Vagina (tissue), 2 donors: Measurements from ENCODE around the gene BRMS1L. TPM values are rescaled to one million over a fixed set of nuclear protein-coding genes. Genes with fewer than 3 reads are reported as not detected.

ENCODE experiments used
- DNase-seq, 2 donors: peaks; one replicate each; pipeline ENCODE4 v3.0.0-alpha.2; 2017; ENCODE audit errors: extremely low spot score in 2 of 2
- H3K27ac ChIP-seq: fragments of 200-600 bp; sonication (generic); one replicate; pipeline ENCODE4 v1.5.1; 2019
- H3K27me3 ChIP-seq: fragments of 200-600 bp; sonication (generic); one replicate; pipeline ENCODE4 v1.5.1; 2019
- H3K36me3 ChIP-seq, 2 donors: fragments of 200-600 bp; sonication (generic); one replicate each; pipeline ENCODE4 v1.5.1; 2017 to 2019
- H3K4me1 ChIP-seq: fragments of 200-600 bp; sonication (generic); one replicate; pipeline ENCODE4 v1.5.1; 2019
- H3K4me3 ChIP-seq, 2 donors: fragments of 200-600 bp; sonication (generic); 1 replicate in 1 of 2; 2 replicates in 1 of 2; pipeline ENCODE4 v1.5.1; 2016 to 2019
- H3K9me3 ChIP-seq: fragments of 200-600 bp; sonication (generic); one replicate; pipeline ENCODE4 v1.5.1; 2019
- POLR2A ChIP-seq, 2 donors: fragments of 450-650 bp; IDR thresholded peaks; one replicate each; pipeline ENCODE4 v1.6.1; 2017; ENCODE audit warnings: antibody characterized with exemption in 2 of 2, mild to moderate bottlenecking in 2 of 2, moderate library complexity in 2 of 2
- POLR2AphosphoS5 ChIP-seq, 2 donors: sonication (generic); formaldehyde crosslinking; IDR thresholded peaks; one replicate each; pipeline ENCODE4 v1.9.0; 2017; ENCODE audit warnings: antibody characterized with exemption in 2 of 2, mild to moderate bottlenecking in 2 of 2, low read depth in 1 of 2; ENCODE audit not compliant: insufficient read depth in 1 of 2
- intact Hi-C: fragments of 100-400 bp; cut with DNase I; formaldehyde crosslinking; loops from one replicate; pipeline ENCODE4 v1.15.1; 2023
- total RNA-seq: library from RNA; depleted of rRNA; stranded (reverse); fragments of >200 nt; gene quantifications from one replicate; pipeline ENCODE4 v1.2.3, GENCODE V29; 2016
- TF ChIP-seq, protein P1 (sequence below), 3 experiments: fragments of 450-650 bp in 2 of 3; fragments of 200-600 bp in 1 of 3; sonication (generic) in 1 of 3; IDR thresholded peaks; one replicate each; pipeline ENCODE4 v1.5.1; 2017 to 2019; ENCODE audit warnings: antibody characterized with exemption in 3 of 3, mild to moderate bottlenecking in 2 of 3, moderate library complexity in 2 of 3

The BRMS1L gene
- total RNA-seq, 1 donor from 2014 or later = 9.6 TPM

DNA sequence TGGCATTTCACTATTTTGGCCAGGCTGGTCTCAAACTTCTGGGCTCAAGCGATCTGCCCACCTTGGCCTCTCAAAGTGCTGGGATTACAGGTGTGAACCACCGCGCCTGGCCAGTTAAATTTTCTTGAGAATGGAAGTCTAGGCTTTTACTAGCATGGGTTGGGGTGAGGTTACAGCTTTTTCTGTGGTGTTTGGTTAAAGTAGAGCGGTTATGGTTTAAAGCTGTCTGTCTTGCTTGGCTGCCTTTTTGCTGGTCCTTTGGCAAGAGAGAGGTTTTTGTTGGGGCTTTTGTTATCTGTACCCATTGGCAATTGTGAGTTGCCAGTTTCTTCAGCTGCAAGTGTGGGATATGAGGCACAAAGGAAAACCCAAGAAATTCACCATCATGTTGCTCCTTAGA lies 84.1 kb downstream of the BRMS1L start:
- H3K27ac ChIP-seq = no peak overlapping the region
- H3K4me1 ChIP-seq = no peaks in the 10 kb centered on the region
- no peaks in the 10 kb centered on the region for H3K27me3 ChIP-seq
- H3K36me3 ChIP-seq = no peaks in the 10 kb centered on the region
- H3K9me3 ChIP-seq = no peaks in the 10 kb centered on the region
- no peak overlapping the region for H3K4me3 ChIP-seq
- no peak for TF ChIP-seq POLR2AphosphoS5 (IDR thresholded peaks at IDR 0.05; ENCODE audit: insufficient read depth in 1 of 2, low read depth in 1 of 2)
- intact Hi-C loops = no loop called here
- no peak for DNase-seq

DNA sequence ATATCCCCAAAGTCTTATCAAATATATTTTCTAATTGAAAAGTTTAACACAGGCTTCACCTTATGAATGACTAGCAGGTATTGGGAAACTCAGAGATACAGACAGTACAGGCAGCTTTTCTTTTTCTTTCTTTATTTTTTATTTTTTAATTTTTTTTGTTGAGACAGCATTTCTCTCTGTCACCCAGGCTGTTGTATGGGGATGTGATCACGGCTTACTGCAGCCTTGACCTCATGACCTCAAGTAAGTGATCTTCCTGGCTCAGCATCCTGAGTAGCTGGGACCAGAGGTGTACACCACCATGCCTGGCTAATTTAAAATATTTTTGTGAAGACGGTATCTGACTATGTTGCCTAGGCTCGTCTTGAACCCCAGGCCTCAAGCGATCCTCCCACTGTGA lies 85.0 kb downstream of the BRMS1L start:
- DNase-seq = no peak
- intact Hi-C loops = no loop called here
- TF ChIP-seq POLR2AphosphoS5 (IDR thresholded peaks at IDR 0.05; ENCODE audit: insufficient read depth in 1 of 2, low read depth in 1 of 2) (no peak), POLR2A (IDR thresholded peaks at IDR 0.05) (no peak)
- TF ChIP-seq, protein P1, sequence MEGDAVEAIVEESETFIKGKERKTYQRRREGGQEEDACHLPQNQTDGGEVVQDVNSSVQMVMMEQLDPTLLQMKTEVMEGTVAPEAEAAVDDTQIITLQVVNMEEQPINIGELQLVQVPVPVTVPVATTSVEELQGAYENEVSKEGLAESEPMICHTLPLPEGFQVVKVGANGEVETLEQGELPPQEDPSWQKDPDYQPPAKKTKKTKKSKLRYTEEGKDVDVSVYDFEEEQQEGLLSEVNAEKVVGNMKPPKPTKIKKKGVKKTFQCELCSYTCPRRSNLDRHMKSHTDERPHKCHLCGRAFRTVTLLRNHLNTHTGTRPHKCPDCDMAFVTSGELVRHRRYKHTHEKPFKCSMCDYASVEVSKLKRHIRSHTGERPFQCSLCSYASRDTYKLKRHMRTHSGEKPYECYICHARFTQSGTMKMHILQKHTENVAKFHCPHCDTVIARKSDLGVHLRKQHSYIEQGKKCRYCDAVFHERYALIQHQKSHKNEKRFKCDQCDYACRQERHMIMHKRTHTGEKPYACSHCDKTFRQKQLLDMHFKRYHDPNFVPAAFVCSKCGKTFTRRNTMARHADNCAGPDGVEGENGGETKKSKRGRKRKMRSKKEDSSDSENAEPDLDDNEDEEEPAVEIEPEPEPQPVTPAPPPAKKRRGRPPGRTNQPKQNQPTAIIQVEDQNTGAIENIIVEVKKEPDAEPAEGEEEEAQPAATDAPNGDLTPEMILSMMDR (IDR thresholded peaks at IDR 0.05) = no peak

DNA sequence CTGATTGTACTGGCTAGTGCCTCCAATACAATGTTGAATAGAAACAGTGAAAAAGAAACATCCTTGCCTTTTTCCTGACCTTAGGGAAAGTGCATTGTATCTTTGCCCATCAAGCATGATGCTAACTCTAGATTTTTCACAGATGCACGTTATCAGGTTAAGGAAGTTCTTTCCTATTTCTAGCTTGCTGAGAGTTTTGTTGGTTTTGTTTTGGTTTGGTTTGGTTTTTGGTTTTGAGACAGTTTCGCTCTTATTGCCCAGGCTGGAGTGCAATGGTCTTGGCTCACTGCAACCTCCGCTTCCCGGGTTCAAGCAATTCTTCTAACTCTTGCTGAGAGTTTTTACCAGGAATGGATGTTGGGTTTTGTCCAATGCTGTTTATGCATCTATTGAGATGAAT lies 89.0 kb downstream of the BRMS1L start:
- intact Hi-C loops = no loop called here
- no peak overlapping the region for H3K27ac ChIP-seq
- TF ChIP-seq, protein P1 (IDR thresholded peaks at IDR 0.05) = no peak
- TF ChIP-seq POLR2AphosphoS5 (IDR thresholded peaks at IDR 0.05; ENCODE audit: insufficient read depth in 1 of 2, low read depth in 1 of 2) (no peak), POLR2A (IDR thresholded peaks at IDR 0.05) (no peak)
- no peaks in the 10 kb centered on the region for H3K4me1 ChIP-seq
- H3K36me3 ChIP-seq = no peaks in the 10 kb centered on the region
- no peak overlapping the region for H3K4me3 ChIP-seq
- no peaks in the 10 kb centered on the region for H3K27me3 ChIP-seq
- no peaks in the 10 kb centered on the region for H3K9me3 ChIP-seq
- DNase-seq = no peak

More for the DNA sequence above, 85.0 kb downstream of the BRMS1L start:
- Histone ChIP-seq H3K36me3 (no peaks in the 10 kb centered on the region), H3K27me3 (no peaks in the 10 kb centered on the region), H3K27ac (no peak overlapping the region), H3K4me3 (no peak overlapping the region), H3K9me3 (no peaks in the 10 kb centered on the region), H3K4me1 (no peaks in the 10 kb centered on the region)

DNA sequence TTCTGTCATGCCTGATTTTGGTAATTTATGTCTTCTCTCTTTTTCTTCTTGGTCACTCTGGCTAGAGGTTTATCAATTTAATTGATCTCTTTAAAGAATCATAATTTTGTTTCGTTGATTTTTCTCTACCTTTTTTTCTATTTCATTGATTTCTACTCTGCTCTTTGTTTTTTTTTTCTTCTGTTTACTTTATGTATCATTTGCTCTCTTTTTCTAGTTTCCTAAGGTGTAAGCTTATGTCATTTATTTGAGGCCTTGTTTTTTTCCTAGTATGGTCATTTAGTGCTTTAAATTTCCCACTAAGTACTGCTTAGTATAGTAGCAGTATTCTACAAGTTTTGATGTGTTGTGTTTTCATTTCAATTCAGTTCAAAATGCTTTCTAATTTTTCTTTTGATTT lies 89.6 kb downstream of the BRMS1L start:
- no peaks in the 10 kb centered on the region for H3K4me1 ChIP-seq
- intact Hi-C loops = no loop called here
- no peak overlapping the region for H3K27ac ChIP-seq
- no peaks in the 10 kb centered on the region for H3K27me3 ChIP-seq
- DNase-seq = no peak
- H3K4me3 ChIP-seq = no peak overlapping the region
- no peaks in the 10 kb centered on the region for H3K9me3 ChIP-seq
- no peaks in the 10 kb centered on the region for H3K36me3 ChIP-seq
- TF ChIP-seq, protein P1 (IDR thresholded peaks at IDR 0.05) = no peak
- TF ChIP-seq POLR2AphosphoS5 (IDR thresholded peaks at IDR 0.05; ENCODE audit: insufficient read depth in 1 of 2, low read depth in 1 of 2) (no peak), POLR2A (IDR thresholded peaks at IDR 0.05) (no peak)

Other genes with a start within 250 kb of the BRMS1L start
- 77.8 TPM for gene RALGAPA1, start 17.0 kb upstream of the BRMS1L start, total RNA-seq